Karpas-422 (cell line): ENCODE data around the gene FAM114A2. TPM values are rescaled to one million over a fixed set of nuclear protein-coding genes. Genes with fewer than 3 reads are reported as not detected.

Experiments
- DNase-seq: peaks from one replicate; pipeline ENCODE4 v3.0.0-alpha.2; 2015
- H2AFZ ChIP-seq: fragments of 200-600 bp; sonication (generic); 2 replicates; pipeline ENCODE4 v1.6.1; 2014; ENCODE audit warnings: antibody characterized with exemption, low read length, mixed read lengths
- H3K27ac ChIP-seq: fragments of 200-600 bp; sonication (generic); 2 replicates; pipeline ENCODE4 v1.5.1; 2014; ENCODE audit warnings: mild to moderate bottlenecking, low read length, moderate library complexity
- H3K27me3 ChIP-seq: fragments of 200-600 bp; sonication (generic); 2 replicates; pipeline ENCODE4 v1.6.1; 2014; ENCODE audit warnings: low read length, mixed read lengths
- H3K36me3 ChIP-seq: fragments of 200-600 bp; sonication (generic); 2 replicates; pipeline ENCODE4 v1.6.1; 2014; ENCODE audit warnings: low read length, mixed read lengths; ENCODE audit not compliant: insufficient read depth
- H3K4me1 ChIP-seq: fragments of 200-600 bp; sonication (generic); 2 replicates; pipeline ENCODE4 v1.6.1; 2014; ENCODE audit warnings: mild to moderate bottlenecking, low read length, mixed read lengths
- H3K4me2 ChIP-seq: fragments of 200-600 bp; sonication (generic); 2 replicates; pipeline ENCODE4 v1.6.1; 2014; ENCODE audit warnings: low read length, low read depth, mild to moderate bottlenecking; ENCODE audit not compliant: poor library complexity, severe bottlenecking
- H3K4me3 ChIP-seq: fragments of 200-600 bp; sonication (generic); 2 replicates; pipeline ENCODE4 v1.5.1; 2014; ENCODE audit warnings: mild to moderate bottlenecking, antibody characterized with exemption, low read length, mixed read lengths
- H3K79me2 ChIP-seq: fragments of 200-600 bp; sonication (generic); 2 replicates; pipeline ENCODE4 v1.6.1; 2014; ENCODE audit warnings: mild to moderate bottlenecking, low read length, mixed read lengths
- H3K9ac ChIP-seq: fragments of 200-600 bp; sonication (generic); 2 replicates; pipeline ENCODE4 v1.6.0; 2014; ENCODE audit warnings: low read length
- H3K9me2 ChIP-seq: fragments of 200-600 bp; sonication (generic), shearing (Covaris generic); replicated peaks from 2 replicates; pipeline ENCODE4 v1.6.0; 2014; ENCODE audit warnings: mild to moderate bottlenecking, low read length, moderate library complexity; ENCODE audit not compliant: insufficient read depth
- H3K9me3 ChIP-seq: fragments of 300-700, 200-600 bp; sonication (generic); 2 replicates; pipeline ENCODE4 v1.6.1; 2014; ENCODE audit warnings: low read length, mixed read lengths
- H4K20me1 ChIP-seq: fragments of 200-600 bp; sonication (generic); 2 replicates; pipeline ENCODE4 v1.6.1; 2014; ENCODE audit warnings: mild to moderate bottlenecking, antibody characterized with exemption, low read length, low read depth; ENCODE audit not compliant: insufficient read depth
- total RNA-seq: library from RNA; depleted of rRNA; stranded (reverse); fragments of >200 nt; shearing (Covaris generic); gene quantifications from 2 replicates; pipeline ENCODE4 v1.2.3, GENCODE V29; 2014; ENCODE audit warnings: low replicate concordance; rRNA removed

The FAM114A2 gene
- 22.7 and 32.5 TPM in 2 replicates for total RNA-seq

DNA sequence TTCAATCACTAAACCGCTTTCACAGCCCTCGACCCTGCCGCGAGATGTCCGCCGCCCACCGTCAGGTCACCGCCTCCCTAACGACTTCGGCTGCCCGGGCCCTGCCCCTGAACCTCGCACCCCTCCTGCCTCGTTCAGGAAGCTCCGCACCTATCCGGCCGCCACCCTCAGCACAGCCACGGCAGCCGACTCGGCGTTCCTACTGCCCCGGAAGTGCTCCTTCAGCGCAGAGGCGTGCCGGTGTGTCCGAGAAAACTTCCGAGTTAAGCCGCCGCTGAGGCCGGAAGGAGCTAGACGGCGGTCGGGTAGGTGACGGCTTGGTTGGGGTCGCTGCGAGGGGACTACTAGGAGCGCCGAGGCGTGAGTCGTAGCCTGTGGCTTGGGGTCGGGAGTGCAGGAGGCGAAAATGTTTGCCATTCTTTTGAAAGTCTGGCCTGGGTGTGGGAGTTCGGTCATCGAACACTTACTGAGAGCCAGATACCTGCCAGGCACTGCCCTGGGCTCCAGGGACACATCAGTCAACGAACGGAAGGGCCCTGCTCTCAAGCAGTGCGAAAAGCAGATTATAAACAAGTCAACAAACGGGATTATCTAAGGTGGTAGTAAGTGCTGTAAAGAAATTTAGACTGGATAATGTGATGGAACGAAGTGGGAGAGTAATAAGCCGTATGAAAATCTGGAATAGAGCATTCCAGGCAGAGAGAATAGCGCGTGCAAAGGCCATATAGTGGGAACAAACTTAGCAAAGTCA lies at the start of gene FAM114A2, which contains the start of gene MFAP3:
TSS of gene FAM114A2 (minus strand) at position 204 of the 751 bp plus-strand sequence. CDS start 3,957 bp downstream, outside the sequence.
TSS of gene MFAP3 (plus strand) at position 261 of the 751 bp plus-strand sequence. CDS start 10,756 bp downstream, outside the sequence.
- Histone ChIP-seq H3K4me2 (peak within 1 kb of the TSS; percentile 86), H3K9me2 (no peaks in the 10 kb centered on the region), H3K27ac (peak within 1 kb of the TSS; percentile 82), H3K36me3 (no peaks in the 10 kb centered on the region), H3K27me3 (no peaks in the 10 kb centered on the region), H3K9me3 (no peaks in the 10 kb centered on the region), H3K4me1 (peaks cover 47% of the 10 kb centered on the region), H3K4me3 (peak within 1 kb of the TSS; percentile 93), H3K79me2 (peaks cover 73% of the 10 kb centered on the region), H2AFZ (peak within 1 kb of the TSS; percentile 85), H4K20me1 (peaks cover 8% of the 10 kb centered on the region; the same call in 1 of the 2 replicates), H3K9ac (peak within 1 kb of the TSS; percentile 82)
- DNase-seq: peak; percentile 97

- Histone ChIP-seq H3K27me3 (no peaks in the 10 kb centered on the region), H3K9me2 (no peaks in the 10 kb centered on the region), H4K20me1 (no peaks in the 10 kb centered on the region), H3K4me2 (no peak overlapping the region), H3K9ac (no peak overlapping the region), H2AFZ (no peak overlapping the region), H3K36me3 (no peaks in the 10 kb centered on the region), H3K27ac (no peak overlapping the region), H3K79me2 (no peaks in the 10 kb centered on the region), H3K9me3 (no peaks in the 10 kb centered on the region), H3K4me1 (no peaks in the 10 kb centered on the region), H3K4me3 (no peak overlapping the region)
- DNase-seq: no peak
Measured at GRCh38 chr5:154087260-154087659, 48.5 kb upstream of the FAM114A2 start.

- Histone ChIP-seq H3K9me2 (no peaks in the 10 kb centered on the region), H3K9ac (no peak overlapping the region), H3K4me2 (no peak overlapping the region), H3K4me1 (no peaks in the 10 kb centered on the region), H3K4me3 (no peak overlapping the region), H2AFZ (no peak overlapping the region), H4K20me1 (no peaks in the 10 kb centered on the region), H3K27me3 (no peaks in the 10 kb centered on the region), H3K27ac (no peak overlapping the region), H3K9me3 (no peaks in the 10 kb centered on the region), H3K79me2 (no peaks in the 10 kb centered on the region), H3K36me3 (no peaks in the 10 kb centered on the region)
- DNase-seq: no peak
Measured at GRCh38 chr5:154086641-154087040, 47.9 kb upstream of the FAM114A2 start.

- Histone ChIP-seq H3K4me2 (no peak overlapping the region), H3K27me3 (no peaks in the 10 kb centered on the region), H3K9me3 (no peaks in the 10 kb centered on the region), H2AFZ (no peak overlapping the region), H4K20me1 (no peaks in the 10 kb centered on the region), H3K9me2 (no peaks in the 10 kb centered on the region), H3K9ac (no peak overlapping the region), H3K36me3 (no peaks in the 10 kb centered on the region), H3K27ac (no peak overlapping the region), H3K4me1 (no peaks in the 10 kb centered on the region), H3K4me3 (no peak overlapping the region), H3K79me2 (no peaks in the 10 kb centered on the region)
- DNase-seq: no peak
Measured at GRCh38 chr5:154086146-154086545, 47.4 kb upstream of the FAM114A2 start.

DNA sequence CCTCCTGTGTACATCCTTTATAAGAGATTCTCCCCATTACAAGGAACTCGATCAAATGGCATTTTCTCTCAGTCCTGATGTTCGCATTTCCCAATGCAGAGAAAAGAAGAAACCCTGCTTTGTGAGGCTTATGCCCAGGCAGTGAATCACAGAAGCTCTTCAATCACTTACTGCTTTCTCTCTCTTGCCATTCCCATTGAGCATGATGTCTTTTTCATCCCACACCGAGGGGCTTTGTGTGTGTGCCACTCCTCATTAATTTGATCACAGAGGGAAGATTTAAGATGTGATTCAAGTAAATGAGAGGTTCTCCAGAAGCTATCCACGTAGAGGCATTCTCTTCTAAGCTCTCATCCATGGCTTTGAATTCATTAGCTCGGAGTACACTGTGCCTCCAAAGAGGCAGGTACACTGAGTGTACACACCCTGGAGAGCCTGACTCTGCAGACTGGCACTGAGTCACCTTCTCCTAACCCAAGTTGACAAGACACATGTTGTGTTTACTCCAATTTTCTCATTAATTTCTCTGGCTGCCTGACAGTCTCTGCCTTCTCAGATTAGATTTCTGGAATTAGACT lies 45.4 kb upstream of the FAM114A2 start:
- H3K9me2 ChIP-seq: no peaks in the 10 kb centered on the region
- H3K36me3 ChIP-seq: no peaks in the 10 kb centered on the region
- H2AFZ ChIP-seq: no peak overlapping the region
- H3K4me1 ChIP-seq: no peaks in the 10 kb centered on the region
- no peak overlapping the region for H3K9ac ChIP-seq
- H3K9me3 ChIP-seq: no peaks in the 10 kb centered on the region
- no peak overlapping the region for H3K4me3 ChIP-seq
- no peaks in the 10 kb centered on the region for H4K20me1 ChIP-seq
- no peak overlapping the region for H3K4me2 ChIP-seq
- DNase-seq: no peak
- H3K79me2 ChIP-seq: no peaks in the 10 kb centered on the region
- H3K27me3 ChIP-seq: no peaks in the 10 kb centered on the region
- no peak overlapping the region for H3K27ac ChIP-seq

- Histone ChIP-seq H3K9ac (no peak overlapping the region), H3K4me1 (no peaks in the 10 kb centered on the region), H3K4me2 (no peak overlapping the region), H3K27ac (no peak overlapping the region), H2AFZ (no peak overlapping the region), H3K79me2 (no peaks in the 10 kb centered on the region), H3K27me3 (no peaks in the 10 kb centered on the region), H4K20me1 (no peaks in the 10 kb centered on the region), H3K36me3 (no peaks in the 10 kb centered on the region), H3K9me3 (no peaks in the 10 kb centered on the region), H3K9me2 (no peaks in the 10 kb centered on the region), H3K4me3 (no peak overlapping the region)
- DNase-seq: no peak
Measured at GRCh38 chr5:154081246-154081645, 42.5 kb upstream of the FAM114A2 start.

DNA sequence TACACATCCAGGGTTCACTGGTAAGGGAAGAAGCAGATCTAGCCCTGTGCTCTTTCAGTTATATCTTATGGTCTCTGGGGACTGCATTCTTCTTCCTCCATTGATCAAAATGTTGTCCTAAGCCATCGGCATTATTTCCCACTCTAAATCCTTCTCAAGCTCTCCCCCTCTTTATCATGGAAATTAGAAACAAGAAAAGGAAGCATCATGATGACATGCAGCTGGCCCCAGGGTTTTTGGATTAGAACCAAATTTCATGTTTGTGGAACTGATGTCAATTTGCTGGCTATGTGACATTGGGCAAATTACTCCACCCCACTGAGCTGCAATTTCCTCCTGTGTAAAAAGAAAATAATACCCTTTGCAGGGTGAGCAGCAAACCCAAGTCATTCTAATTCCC lies 39.6 kb upstream of the FAM114A2 start:
- no peak overlapping the region for H3K9ac ChIP-seq
- H3K27ac ChIP-seq: no peak overlapping the region
- no peaks in the 10 kb centered on the region for H3K9me3 ChIP-seq
- no peaks in the 10 kb centered on the region for H3K27me3 ChIP-seq
- no peak overlapping the region for H2AFZ ChIP-seq
- no peaks in the 10 kb centered on the region for H3K9me2 ChIP-seq
- no peak for DNase-seq
- no peaks in the 10 kb centered on the region for H3K4me1 ChIP-seq
- no peaks in the 10 kb centered on the region for H3K79me2 ChIP-seq
- no peaks in the 10 kb centered on the region for H3K36me3 ChIP-seq
- H3K4me3 ChIP-seq: no peak overlapping the region
- H3K4me2 ChIP-seq: no peak overlapping the region
- no peaks in the 10 kb centered on the region for H4K20me1 ChIP-seq

DNA sequence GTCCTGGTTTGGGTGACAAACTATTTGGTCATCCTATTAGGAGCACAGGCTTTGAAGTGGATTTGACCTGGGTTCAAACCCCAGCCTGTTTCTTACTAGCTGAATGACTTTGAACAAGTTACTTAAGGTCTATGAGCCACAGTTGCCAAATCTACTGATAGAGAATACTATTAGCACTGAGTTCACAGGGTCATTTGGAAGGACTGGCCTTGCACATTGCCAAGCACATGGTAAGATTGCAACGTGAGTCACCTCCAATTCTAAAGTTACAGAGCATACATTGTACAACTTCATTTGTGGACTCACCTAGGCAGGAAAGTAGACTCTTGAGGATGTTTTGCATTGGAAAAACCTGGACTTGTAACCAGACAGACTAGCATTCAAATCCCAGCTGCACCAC lies 39.0 kb upstream of the FAM114A2 start:
- Histone ChIP-seq H2AFZ (no peak overlapping the region), H4K20me1 (no peaks in the 10 kb centered on the region), H3K27me3 (no peaks in the 10 kb centered on the region), H3K4me2 (no peak overlapping the region), H3K36me3 (no peaks in the 10 kb centered on the region), H3K4me1 (no peaks in the 10 kb centered on the region), H3K79me2 (no peaks in the 10 kb centered on the region), H3K9me2 (no peaks in the 10 kb centered on the region), H3K9ac (no peak overlapping the region), H3K9me3 (no peaks in the 10 kb centered on the region), H3K4me3 (no peak overlapping the region), H3K27ac (no peak overlapping the region)
- no peak for DNase-seq
